B cell (primary cell): ENCODE data around the gene DGKQ. TPM values are rescaled to one million over a fixed set of nuclear protein-coding genes. Genes with fewer than 3 reads are reported as not detected.

Experiments
- ATAC-seq: fragments of 200-7000 bp; cut with Tn5 transposase; one replicate; pipeline ENCODE4 v1.10.0; 2021; ENCODE audit warnings: low read depth, mild to moderate bottlenecking, moderate number of reproducible peaks, moderate library complexity
- CTCF ChIA-PET: fragments of 350-600 bp; sonication (Branson Sonifier 250); formaldehyde crosslinking; loops from one replicate; lab custom pipeline; 2021; ENCODE audit warnings: antibody characterized with exemption, inconsistent platforms; lab: Charles Lee
- POLR2A ChIA-PET: fragments of 350-600 bp; sonication (Branson Sonifier 250); formaldehyde crosslinking; loops from one replicate; lab custom pipeline; 2021; ENCODE audit warnings: antibody characterized with exemption; lab: Charles Lee
- DNase-seq: peaks from one replicate; pipeline ENCODE4 v3.0.0; 2013
- H2AFZ ChIP-seq: 2 replicates; pipeline ENCODE4 v1.6.1; 2012; ENCODE audit warnings: mild to moderate bottlenecking, low read depth, low read length; ENCODE audit not compliant: insufficient read depth, poor library complexity, severe bottlenecking
- H3K27ac ChIP-seq, 2 donors: 1 replicate in 1 of 2; 2 replicates in 1 of 2; pipeline ENCODE4 v1.5.1; 2012 to 2013; ENCODE audit warnings: low read length in 2 of 2, mild to moderate bottlenecking in 2 of 2, moderate library complexity in 1 of 2
- H3K27me3 ChIP-seq, 4 experiments: fragments of 200-600 bp in 1 of 4; sonication (generic) in 1 of 4; replicated peaks in 1 of 4; 1 replicate in 2 of 4; 2 replicates in 2 of 4; pipeline versions ENCODE4 v1.6.1 to v1.7.0; 2013 to 2016; ENCODE audit warnings: low read length in 3 of 4, mild to moderate bottlenecking in 2 of 4, mixed read lengths in 1 of 4, moderate library complexity in 1 of 4; ENCODE audit not compliant: insufficient read depth in 4 of 4, control insufficient read depth in 3 of 4; ENCODE audit errors: control extremely low read depth in 1 of 4
- H3K36me3 ChIP-seq, 2 experiments: replicated peaks in 1 of 2; 1 replicate in 1 of 2; 2 replicates in 1 of 2; pipeline versions ENCODE4 v1.6.1 to v1.7.1; 2013; ENCODE audit warnings: low read length in 1 of 2; ENCODE audit not compliant: insufficient read depth in 2 of 2, control insufficient read depth in 1 of 2; ENCODE audit errors: control extremely low read depth in 1 of 2, extremely low read depth in 1 of 2
- H3K4me1 ChIP-seq, 2 donors: fragments of 200-600 bp in 1 of 2; sonication (generic) in 1 of 2; 1 replicate in 1 of 2; 2 replicates in 1 of 2; pipeline versions ENCODE4 v1.5.1 to v1.6.1; 2013 to 2017; ENCODE audit warnings: low read length in 2 of 2; ENCODE audit not compliant: control insufficient read depth in 2 of 2, insufficient read depth in 2 of 2
- H3K4me2 ChIP-seq: replicated peaks from 2 replicates; pipeline ENCODE3; 2012; ENCODE audit warnings: mild to moderate bottlenecking, low read depth, low read length; ENCODE audit not compliant: poor library complexity, severe bottlenecking
- H3K4me3 ChIP-seq, 5 experiments: fragments of 200-600 bp in 1 of 5; sonication (generic) in 1 of 5; 1 replicate in 3 of 5; 2 replicates in 2 of 5; pipeline versions ENCODE4 v1.5.1 to v1.7.0; 2011 to 2016; ENCODE audit warnings: low read length in 4 of 5, mild to moderate bottlenecking in 4 of 5, low read depth in 2 of 5, control low read depth in 1 of 5, moderate library complexity in 1 of 5; ENCODE audit not compliant: insufficient read depth in 1 of 5; ENCODE audit errors: control extremely low read depth in 1 of 5, extremely low read depth in 1 of 5
- H3K79me2 ChIP-seq: fragments of 200-600 bp; sonication (generic); one replicate; pipeline ENCODE4 v1.6.0; 2016; ENCODE audit warnings: low read length; ENCODE audit not compliant: control insufficient read depth, insufficient read depth
- H3K9ac ChIP-seq: fragments of 200-600 bp; sonication (generic); 2 replicates; pipeline ENCODE4 v1.6.1; 2017; ENCODE audit warnings: mild to moderate bottlenecking, low read length, moderate library complexity
- H3K9me3 ChIP-seq, 3 donors: one replicate each; pipeline versions ENCODE4 v1.6.1 to v1.7.1; 2013; ENCODE audit warnings: low read length in 2 of 3; ENCODE audit not compliant: control insufficient read depth in 2 of 3, insufficient read depth in 1 of 3; ENCODE audit errors: control extremely low read depth in 1 of 3
- H4K20me1 ChIP-seq: 2 replicates; pipeline ENCODE4 v1.6.0; 2012; ENCODE audit warnings: mild to moderate bottlenecking, low read length; ENCODE audit not compliant: insufficient read depth, control insufficient read depth, poor library complexity, severe bottlenecking
- H3K27ac Mint-ChIP-seq: one replicate; pipeline ENCODE4 v1.8.0; 2021; ENCODE audit warnings: mixed read lengths
- H3K27me3 Mint-ChIP-seq: one replicate; pipeline ENCODE4 v1.8.0; 2021; ENCODE audit warnings: mixed read lengths
- H3K4me1 Mint-ChIP-seq: one replicate; pipeline ENCODE4 v1.8.0; 2021; ENCODE audit warnings: mixed read lengths
- H3K4me3 Mint-ChIP-seq: one replicate; pipeline ENCODE4 v1.8.0; 2021; ENCODE audit warnings: mixed read lengths
- H3K9me3 Mint-ChIP-seq: one replicate; pipeline ENCODE4 v1.8.0; 2022; ENCODE audit warnings: mixed read lengths; ENCODE audit not compliant: insufficient read depth
- CTCF ChIP-seq: fragments of 200-600 bp; IDR thresholded peaks from one replicate; pipeline ENCODE4 v1.8.0; 2022; ENCODE audit warnings: antibody characterized with exemption, mild to moderate bottlenecking
- EZH2 ChIP-seq: IDR thresholded peaks from 2 replicates; pipeline ENCODE4 v1.6.1; 2012; ENCODE audit warnings: borderline replicate concordance, low read depth, mild to moderate bottlenecking, moderate library complexity, low read length; ENCODE audit not compliant: insufficient read depth, poor library complexity, severe bottlenecking
- whole genome bisulfite sequencing: methylation state at CpG from one replicate; pipeline ENCODE4 v1.1.5; 2013; ENCODE audit warnings: missing lambda C conversion rate; ENCODE audit not compliant: insufficient coverage; 5-methylcytosine and 5-hydroxymethylcytosine counted together
- intact Hi-C: fragments of 100-400 bp; cut with micrococcal nuclease; formaldehyde crosslinking; loops from one replicate; pipeline ENCODE4 v1.10.0; 2022
- polyA plus RNA-seq: library from polyadenylated mRNA; depleted of rRNA; stranded (reverse); fragments of >200 nt; gene quantifications from 2 replicates; pipeline ENCODE4 v1.2.3, GENCODE V29; 2012
- total RNA-seq, 2 donors: library from RNA; stranded (reverse); fragments of 120-200 nt in 1 of 2; gene quantifications; 1 replicate in 1 of 2; 2 replicates in 1 of 2; pipeline versions ENCODE4 v1.2.3 to v1.2.4, GENCODE V29; 2013 to 2022

The DGKQ gene
- total and polyA plus RNA-seq, 2 donors (not counting 1 experiment from before 2014, with no cell fraction given) = 22.6 to 30.4 TPM

DNA sequence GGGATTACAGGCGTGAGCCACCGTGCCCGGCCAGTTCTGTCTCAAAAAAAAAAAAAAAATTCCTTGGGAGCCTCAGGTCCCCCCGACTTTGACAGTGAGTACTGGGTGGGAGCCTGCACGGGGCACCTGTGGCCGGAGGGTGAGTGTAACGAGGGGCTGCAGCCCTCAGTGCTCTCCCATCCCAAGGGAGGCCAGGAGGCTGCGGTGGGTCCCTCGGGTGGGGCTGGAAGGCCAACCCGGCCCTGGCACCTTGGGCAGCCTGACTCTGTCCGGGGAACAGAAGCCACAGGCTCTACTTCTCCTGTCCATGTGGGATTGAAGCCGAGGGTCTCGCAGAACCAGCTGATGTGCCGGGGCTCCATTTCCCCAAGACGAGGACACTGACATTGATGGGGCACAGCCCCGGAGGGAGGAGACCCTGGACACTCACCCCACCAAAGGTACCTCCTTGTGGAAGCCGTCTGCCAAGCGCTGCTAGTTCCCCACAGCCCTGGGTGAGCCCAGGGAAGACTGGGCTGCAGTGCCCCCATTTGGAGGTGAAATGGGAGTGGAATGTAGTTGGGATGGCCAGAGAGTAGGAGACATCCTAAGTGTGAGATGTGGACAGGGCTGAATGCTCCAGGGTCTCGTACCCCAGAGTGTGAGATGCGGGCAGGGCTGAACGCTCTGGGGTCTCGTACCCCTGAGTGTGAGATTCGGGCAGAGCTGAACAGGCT lies 22.1 kb upstream of the DGKQ start:
- Histone ChIP-seq H3K27me3 (peaks cover 0 to 37% (median 15%) of the 10 kb centered on the region in 4 experiments), H3K9ac (no peak overlapping the region), H4K20me1 (peaks cover 8% of the 10 kb centered on the region), H2AFZ (no peak overlapping the region), H3K4me2 (no peak overlapping the region), H3K79me2 (no peaks in the 10 kb centered on the region), H3K4me3 (no peak overlapping the region), H3K9me3 (peaks cover 0 to 20% (median 0%) of the 10 kb centered on the region in 3 donors), H3K4me1 (peaks cover 13 to 22% of the 10 kb centered on the region in 2 donors), H3K27ac (no peak overlapping the region), H3K36me3 (no peaks in the 10 kb centered on the region)
- H3K4me1 Mint-ChIP-seq = peaks cover 26% of the 10 kb centered on the region
- H3K9me3 Mint-ChIP-seq = no peaks in the 10 kb centered on the region
- 97% methylated on average over 18 of the region's 23 CpGs for WGBS
- peaks cover 13% of the 10 kb centered on the region for H3K27me3 Mint-ChIP-seq
- TF ChIP-seq CTCF (no peak), EZH2 (no peak)
- no peak overlapping the region for H3K27ac Mint-ChIP-seq
- ChIA-PET CTCF (no interaction called here), POLR2A (no interaction called here)
- intact Hi-C loops = no loop called here
- DNase-seq (no peak), ATAC-seq (no peak)
- no peak overlapping the region for H3K4me3 Mint-ChIP-seq
